Ishikawa (cell line): Measurements from ENCODE around the gene C21orf58.

ENCODE experiments used
- CEBPB ChIP-seq: IDR thresholded peaks from 2 replicates; pipeline ENCODE4 v1.6.1; 2012
- CREB1 ChIP-seq: IDR thresholded peaks from 2 replicates; pipeline ENCODE4 v1.6.1; 2012; ENCODE audit warnings: low read depth
- EGR1 ChIP-seq: IDR thresholded peaks from 2 replicates; pipeline ENCODE4 v1.6.1; 2012
- EP300 ChIP-seq: IDR thresholded peaks from 2 replicates; pipeline ENCODE4 v1.6.1; 2012; ENCODE audit warnings: borderline replicate concordance
- FOXM1 ChIP-seq: IDR thresholded peaks from 2 replicates; pipeline ENCODE4 v1.6.1; 2012; ENCODE audit warnings: low read depth, borderline replicate concordance
- MAX ChIP-seq: IDR thresholded peaks from 2 replicates; pipeline ENCODE4 v1.6.1; 2012
- NFIC ChIP-seq: IDR thresholded peaks from 2 replicates; pipeline ENCODE4 v1.6.1; 2012
- RAD21 ChIP-seq: IDR thresholded peaks from 2 replicates; pipeline ENCODE4 v1.6.1; 2012; ENCODE audit warnings: low read depth
- REST ChIP-seq: IDR thresholded peaks from 2 replicates; pipeline ENCODE4 v1.6.1; 2012; ENCODE audit warnings: low read depth, mild to moderate bottlenecking
- TAF1 ChIP-seq: IDR thresholded peaks from 2 replicates; pipeline ENCODE4 v1.6.1; 2012; ENCODE audit warnings: low read depth, mild to moderate bottlenecking
- TCF12 ChIP-seq: IDR thresholded peaks from 2 replicates; pipeline ENCODE4 v1.6.1; 2012; ENCODE audit warnings: low read depth
- TEAD4 ChIP-seq: IDR thresholded peaks from 2 replicates; pipeline ENCODE4 v1.6.1; 2012
- USF1 ChIP-seq: IDR thresholded peaks from 2 replicates; pipeline ENCODE4 v1.6.1; 2012
- YY1 ChIP-seq: IDR thresholded peaks from 2 replicates; pipeline ENCODE4 v1.6.1; 2012; ENCODE audit warnings: low read depth
- ZBTB7A ChIP-seq: IDR thresholded peaks from 2 replicates; pipeline ENCODE4 v1.6.1; 2012; ENCODE audit warnings: low read depth

C21orf58 gene

GRCh38 chr21:46295177-46295770 lies 28.4 kb downstream of the C21orf58 start:
- TF ChIP-seq CEBPB (no peak), USF1 (no peak), EP300 (no peak)

- TF ChIP-seq TCF12 (no peak), EP300 (no peak), CEBPB (no peak), TEAD4 (no peak), REST (no peak), NFIC (no peak), MAX (no peak), CREB1 (no peak)
Measured at GRCh38 chr21:46294647-46295176, 29.0 kb downstream of the C21orf58 start.

GRCh38 chr21:46291561-46291960 lies 32.1 kb downstream of the C21orf58 start:
- TF ChIP-seq TEAD4 (no peak), MAX (no peak), RAD21 (no peak)

- no peak for TF ChIP-seq RAD21
- no peak for TF ChIP-seq CEBPB
- no peak for TF ChIP-seq USF1
- TF ChIP-seq REST, result no peak
- no peak for TF ChIP-seq EP300
- no peak for TF ChIP-seq TCF12
- TF ChIP-seq NFIC, result no peak
- no peak for TF ChIP-seq YY1
- no peak for TF ChIP-seq MAX
Measured at GRCh38 chr21:46289655-46290179, 34.0 kb downstream of the C21orf58 start.

- TF ChIP-seq MAX, result no peak
- TF ChIP-seq EP300, result no peak
- TF ChIP-seq EGR1, result no peak
- no peak for TF ChIP-seq REST
- TF ChIP-seq CREB1, result no peak
- no peak for TF ChIP-seq CEBPB
- TF ChIP-seq TEAD4, result no peak
- TF ChIP-seq TCF12, result no peak
- no peak for TF ChIP-seq FOXM1
- TF ChIP-seq RAD21, result no peak
- no peak for TF ChIP-seq USF1
- TF ChIP-seq ZBTB7A, result no peak
- no peak for TF ChIP-seq NFIC
- TF ChIP-seq YY1, result no peak
- TF ChIP-seq TAF1, result no peak
Measured at GRCh38 chr21:46287541-46287940, 36.1 kb downstream of the C21orf58 start.
